ENCODE measurements around the gene GGA1. TPM values are rescaled to one million over a fixed set of nuclear protein-coding genes. Genes with fewer than 3 reads are reported as not detected.
A peak's percentile ranks its signal among the peaks of the same experiment; 100 is the strongest.

GGA1 gene
- total and polyA plus RNA-seq, 2 of the 4 experiments (the other 2 are of a cell fraction): 17.2 to 48.5 TPM

GRCh38 chr22:37634417-37634924 lies 25.8 kb downstream of the GGA1 start:
- Histone ChIP-seq H3K18ac (ENCODE audit: low read depth, low read length) (peak overlapping the region; percentile 35), H2BK120ac (ENCODE audit: low read depth, low read length) (peak overlapping the region; percentile 89), H3K79me1 (ENCODE audit: low read depth in 1 of 2, low read length in 2 of 2) (peaks cover 0 to 50% of the 10 kb centered on the region in 2 experiments; a peak in 2 of 4 replicates), H3K4ac (ENCODE audit: low read depth, low read length) (peak overlapping the region; percentile 96), H3K9me1 (ENCODE audit: insufficient read depth, low read length) (peaks cover 19% of the 10 kb centered on the region), H2AK5ac (ENCODE audit: low read depth, low read length) (peak overlapping the region; percentile 96), H3K23ac (ENCODE audit: low read depth, low read length) (peak overlapping the region; percentile 86), H4K91ac (ENCODE audit: insufficient read depth, low read depth, low read length) (peak overlapping the region; percentile 75), H4K20me1 (ENCODE audit: insufficient read depth, low read length) (no peaks in the 10 kb centered on the region), H3K14ac (replicated peaks; ENCODE audit: low read depth, low read length) (peak overlapping the region; percentile 91), H2BK20ac (ENCODE audit: low read depth, low read length) (peak overlapping the region; percentile 68), H2AK9ac (replicated peaks; ENCODE audit: low read depth, low read length, poor library complexity) (peak overlapping the region; percentile 97), H2AFZ (replicated peaks; ENCODE audit: low read length, poor library complexity) (peak overlapping the region; percentile 90), H3K4me2 (ENCODE audit: low read depth, low read length) (peak overlapping the region; percentile 37), H3K4me3 (ENCODE audit: insufficient read depth, low read depth, low read length) (no peak overlapping the region), H2BK15ac (ENCODE audit: low read depth, low read length) (peak overlapping the region; percentile 86; the same call in 2 of the 3 replicates), H4K5ac (ENCODE audit: low read depth, low read length) (peak overlapping the region; percentile 42), H3K9ac (ENCODE audit: low read depth, low read length) (peak overlapping the region; percentile 41), H3K56ac (ENCODE audit: extremely low read depth, insufficient read depth, low read length) (peak overlapping the region; percentile 72), H2BK5ac (ENCODE audit: low read depth, low read length, poor library complexity, severe bottlenecking) (peak overlapping the region; percentile 89), H3K36me3 (ENCODE audit: control insufficient read depth, insufficient read depth, low read length) (peaks cover 18% of the 10 kb centered on the region; the same call in 1 of the 2 replicates), H3K27ac (ENCODE audit: insufficient read depth, low read length) (peak overlapping the region; percentile 97), H3K27me3 (ENCODE audit: control insufficient read depth, insufficient read depth, low read length) (no peaks in the 10 kb centered on the region), H4K8ac (ENCODE audit: low read depth in 2 of 2, low read length in 2 of 2) (peak overlapping the region; percentile 84 to 99), H3K9me3 (ENCODE audit: control insufficient read depth, insufficient read depth, low read length) (no peaks in the 10 kb centered on the region), H3K4me1 (ENCODE audit: control insufficient read depth, insufficient read depth, low read length) (peaks cover 40% of the 10 kb centered on the region)
- dilution Hi-C loops (cut with HindIII; ENCODE audit: low sequenced_read_pairs, unreplicated experiment) (no loop called here), intact Hi-C loops (cut with micrococcal nuclease) (no loop called here), in situ Hi-C loops (cut with MboI; ENCODE audit: low sequenced_read_pairs) (no loop called here)
- DNase-seq (no peak), ATAC-seq (ENCODE audit: low read depth) (peak; percentile 5)
- 0% methylated on average over 2 of the region's 8 CpGs; no CpG with 5 or more reads in 1 of the 2 experiments for WGBS, 2 experiments (ENCODE audit: extremely low coverage in 2 of 2, insufficient read length in 1 of 2)
- BruUV-seq (replicated peaks): no TSS peak
- ChIA-PET POLR2A (ENCODE audit: unreplicated experiment) (interaction anchor here (0.9 to 1.1 kb wide), 3 partner anchors 26 to 41 kb away, joined by 3 read pairs; partner anchors contain the start of genes GGA1 and LGALS1), CTCF (interaction anchor here (1.0 to 3.0 kb wide), 4 partner anchors 9 to 159 kb away, joined by 3 to 12 read pairs (median 6); no protein-coding TSS in a partner anchor)
- TF ChIP-seq MAFK (IDR thresholded peaks at IDR 0.05; ENCODE audit: low read depth, low read length): no peak
- no peak for TF ChIP-seq BHLHE40 (IDR thresholded peaks at IDR 0.05; ENCODE audit: low read depth, low read length)
- 0 out of 2 replicates have a peak, but pooled peaks have one; percentile 15 for TF ChIP-seq RAD21 (IDR thresholded peaks at IDR 0.05; ENCODE audit: low read length)
- no peak for TF ChIP-seq MAZ (IDR thresholded peaks at IDR 0.05; ENCODE audit: borderline replicate concordance, low read depth, low read length)
- no peak for TF ChIP-seq RFX5 (IDR thresholded peaks at IDR 0.05; ENCODE audit: low read depth, low read length)
- peak; percentile 24; the same call in 1 of the 2 replicates for TF ChIP-seq CTCF (conservative IDR thresholded peaks at IDR 0.05; ENCODE audit: low read depth, low read length)
- TF ChIP-seq NFE2L2 (IDR thresholded peaks at IDR 0.05; ENCODE audit: low read depth, low read length): no peak
- TF ChIP-seq ELK1 (IDR thresholded peaks at IDR 0.05; ENCODE audit: borderline replicate concordance, low read depth, low read length): no peak
- no peak for TF ChIP-seq SMC3 (IDR thresholded peaks at IDR 0.05; ENCODE audit: low read depth, low read length)
- TF ChIP-seq MXI1 (IDR thresholded peaks at IDR 0.05; ENCODE audit: borderline replicate concordance, low read depth, low read length): 0 out of 2 replicates have a peak, but pooled peaks have one; percentile 10
- no peak for TF ChIP-seq RCOR1 (IDR thresholded peaks at IDR 0.05; ENCODE audit: insufficient replicate concordance, low read length)
- TF ChIP-seq FOS (IDR thresholded peaks at IDR 0.05; ENCODE audit: low read depth, low read length): no peak
- TF ChIP-seq POLR2A (IDR thresholded peaks at IDR 0.05; ENCODE audit: low read depth, low read length): no peak
- no peak for TF ChIP-seq CEBPB (IDR thresholded peaks at IDR 0.05; ENCODE audit: low read depth, low read length)

Measured in IMR-90 (cell line).